Activated naive CD4-positive, alpha-beta T cell treated with anti-CD3 and anti-CD28 coated beads, Interleukin-2, amount 50 U/mL, for 16 hours (primary cell): ENCODE measurements around the gene ASIC5.

ENCODE experiments used
- DNase-seq: peaks from one replicate; pipeline ENCODE4 v3.0.0-alpha.2; 2020

The ASIC5 gene

DNA sequence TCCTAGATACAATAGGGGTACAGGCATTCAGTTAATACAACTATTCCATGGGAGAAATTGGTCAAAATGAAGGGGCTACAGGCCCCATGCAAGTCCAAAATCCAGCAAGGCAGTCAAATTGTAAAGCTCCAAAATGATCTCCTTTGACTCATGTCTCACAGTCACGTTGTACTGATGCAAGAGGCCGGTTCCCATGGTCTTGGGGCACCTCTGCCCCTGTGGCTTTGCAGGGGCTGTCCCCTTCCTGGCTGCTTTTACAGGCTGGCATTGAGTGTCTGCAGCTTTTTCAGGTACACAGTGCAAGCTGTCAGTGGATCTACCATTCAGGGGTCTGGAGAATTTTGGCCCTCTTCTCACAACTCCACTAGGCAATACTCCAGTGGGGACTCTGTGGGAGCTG lies 12.5 kb upstream of the ASIC5 start:
- DNase-seq, result no peak

DNA sequence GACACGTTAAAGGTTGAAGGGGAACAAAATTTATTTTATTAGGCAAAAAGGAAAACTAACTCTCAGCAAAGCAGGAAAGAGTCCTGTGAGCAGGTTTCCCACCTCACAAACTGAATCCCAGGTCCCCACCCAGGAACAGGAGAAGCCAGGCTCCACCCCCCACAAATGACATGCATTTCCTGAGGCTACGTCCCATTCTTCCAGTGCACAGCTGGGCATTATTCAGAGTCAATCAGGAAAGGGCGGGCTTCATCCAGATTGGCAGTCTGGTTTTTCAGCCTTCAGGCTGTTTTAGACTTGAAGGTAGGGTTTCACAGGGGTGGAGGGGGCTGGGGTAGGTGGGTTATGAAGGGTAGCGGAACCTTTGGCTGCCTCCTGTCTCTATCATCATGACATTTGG lies 11.9 kb upstream of the ASIC5 start:
- no peak for DNase-seq

DNA sequence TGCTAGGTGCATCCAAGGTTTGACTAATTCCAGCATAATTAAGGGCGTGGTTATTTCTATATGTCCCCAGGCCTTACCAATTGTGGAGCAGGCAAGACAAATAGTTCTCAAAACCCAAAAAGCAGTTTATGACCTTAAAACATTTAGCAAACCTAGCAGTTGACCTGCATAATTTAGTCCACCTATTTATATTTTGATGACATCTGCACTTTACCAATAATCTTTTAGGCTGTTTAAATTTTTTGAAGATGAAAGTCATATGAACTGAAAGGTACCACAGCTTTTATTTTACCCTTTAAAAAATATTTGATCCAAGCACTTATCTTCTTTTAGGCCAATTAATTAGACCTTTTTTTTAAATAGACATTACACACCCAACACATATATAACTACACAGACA lies 9.8 kb upstream of the ASIC5 start:
- no peak for DNase-seq

DNA sequence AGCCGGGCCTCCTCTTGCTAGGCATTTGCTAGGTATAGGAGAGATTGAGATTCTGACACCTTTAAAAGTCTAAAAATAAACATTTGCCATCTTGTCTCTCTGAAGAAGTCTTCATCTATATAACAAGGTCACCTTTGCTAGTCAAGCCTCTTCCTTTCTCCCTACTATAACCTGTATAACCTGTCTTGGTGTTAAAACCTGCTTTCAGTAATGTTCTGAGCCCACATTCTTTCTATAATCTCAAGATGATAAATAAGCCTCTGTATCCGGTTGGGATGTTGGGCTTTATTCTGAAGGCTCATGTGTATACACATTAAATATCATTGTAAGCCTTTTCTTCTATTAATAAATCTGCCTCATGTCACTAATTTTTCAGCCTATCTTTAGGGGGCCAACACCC lies 10.2 kb downstream of the ASIC5 start:
- no peak for DNase-seq

DNA sequence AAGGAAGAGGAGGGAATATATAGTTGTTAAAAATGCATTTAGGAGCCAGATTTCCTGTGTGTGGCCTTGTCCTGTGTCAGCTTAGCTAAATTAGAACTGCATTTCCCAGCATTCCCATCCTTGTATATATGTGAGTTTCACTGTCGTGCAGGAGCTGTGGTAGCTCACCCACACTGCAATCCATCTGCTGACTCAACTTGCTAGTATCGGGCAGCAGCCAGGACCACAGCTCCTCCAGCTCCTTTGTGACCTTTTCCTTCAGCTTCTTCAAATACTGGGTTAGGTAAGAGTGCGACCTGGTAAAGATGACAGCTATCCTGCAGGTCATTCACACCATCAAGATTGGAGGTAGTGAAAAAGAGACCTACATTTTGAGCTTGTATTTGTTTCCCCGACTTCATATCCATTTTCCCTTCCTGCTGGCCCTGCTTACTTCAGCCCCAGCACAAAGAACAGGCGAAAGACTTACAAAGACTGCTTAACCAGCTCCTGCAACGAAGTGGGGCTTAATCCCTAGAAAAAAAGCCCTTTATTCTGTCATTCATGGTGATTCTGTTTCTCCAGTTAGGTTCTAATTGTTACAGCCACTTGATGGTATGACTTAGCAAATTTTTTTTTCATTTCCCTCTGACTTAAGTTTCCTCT lies 11.4 kb downstream of the ASIC5 start:
- DNase-seq, result no peak

DNA sequence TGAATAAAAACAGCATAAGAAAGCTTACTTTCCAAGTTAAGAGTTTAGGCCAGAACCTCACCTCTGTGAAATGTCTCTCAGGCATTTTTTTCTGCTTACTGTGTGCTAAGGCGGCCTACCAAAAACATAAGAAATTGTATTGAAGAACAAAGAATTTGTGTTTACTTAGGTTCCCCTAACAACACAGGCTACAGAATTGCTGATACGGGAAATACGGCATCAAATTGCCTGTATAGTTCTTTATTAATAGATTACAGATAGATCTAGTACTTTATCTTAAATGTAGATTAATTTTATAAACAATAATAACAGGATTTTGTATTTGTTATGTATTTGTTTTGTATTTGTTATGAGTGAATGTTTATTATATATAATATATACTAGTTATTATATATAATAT lies 12.9 kb downstream of the ASIC5 start:
- no peak for DNase-seq

DNA sequence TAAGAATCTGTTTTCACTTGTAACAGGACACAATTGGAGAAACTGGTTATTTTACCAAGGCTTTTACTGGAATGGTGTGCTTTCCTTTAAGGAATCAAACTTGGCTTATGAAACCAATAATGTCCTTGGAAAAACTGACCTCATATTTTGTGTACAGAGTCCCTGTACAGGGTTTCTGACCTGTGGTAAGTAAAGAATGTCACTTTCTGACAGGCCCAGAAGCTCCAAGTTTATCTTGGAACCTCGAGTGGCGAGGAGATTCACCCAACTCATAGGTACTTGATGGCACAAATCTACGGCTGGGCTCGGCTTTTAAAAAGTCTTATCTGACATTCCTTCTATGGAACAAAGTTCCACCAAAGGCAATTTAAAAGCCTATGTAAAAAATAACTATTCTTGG lies 17.0 kb downstream of the ASIC5 start:
- DNase-seq, result no peak

DNA sequence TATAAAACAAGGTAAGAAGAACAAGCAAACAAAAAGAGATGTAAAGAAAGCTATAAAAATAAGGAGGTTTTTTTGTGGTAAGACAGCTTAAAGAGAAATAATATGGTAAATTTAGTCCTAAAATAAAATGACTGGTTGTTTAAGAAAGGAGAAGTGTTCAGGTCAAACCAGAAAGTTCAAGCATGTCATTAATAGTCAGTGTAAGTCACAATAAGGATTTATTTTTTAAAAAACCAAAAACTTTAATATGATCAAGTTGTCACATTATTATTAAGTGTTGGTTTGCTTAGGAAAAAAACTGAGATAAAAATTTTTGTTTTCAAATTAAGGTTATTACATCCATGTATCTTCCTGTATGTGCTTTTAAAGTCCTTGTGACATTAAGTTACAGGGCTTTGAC lies 19.1 kb downstream of the ASIC5 start:
- DNase-seq, result no peak

DNA sequence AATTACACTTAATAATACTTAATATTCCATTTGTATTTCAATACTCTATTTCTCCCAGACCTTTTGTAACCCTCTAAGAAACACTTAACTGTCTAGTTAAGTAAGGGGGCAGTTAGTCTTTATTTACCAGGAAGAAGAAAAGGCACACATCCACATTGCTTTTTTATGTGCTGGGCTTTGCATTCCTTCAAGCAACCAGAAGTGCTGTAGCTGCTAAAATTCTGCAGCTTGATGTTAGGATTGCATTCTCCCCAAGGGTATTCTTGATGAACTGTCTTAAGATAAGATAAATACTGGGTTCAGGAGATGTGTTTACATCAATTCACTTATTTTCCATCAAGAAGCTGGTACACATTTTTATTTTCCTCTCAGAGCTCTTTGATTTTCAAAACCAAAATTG lies 24.0 kb downstream of the ASIC5 start:
- DNase-seq, result no peak

DNA sequence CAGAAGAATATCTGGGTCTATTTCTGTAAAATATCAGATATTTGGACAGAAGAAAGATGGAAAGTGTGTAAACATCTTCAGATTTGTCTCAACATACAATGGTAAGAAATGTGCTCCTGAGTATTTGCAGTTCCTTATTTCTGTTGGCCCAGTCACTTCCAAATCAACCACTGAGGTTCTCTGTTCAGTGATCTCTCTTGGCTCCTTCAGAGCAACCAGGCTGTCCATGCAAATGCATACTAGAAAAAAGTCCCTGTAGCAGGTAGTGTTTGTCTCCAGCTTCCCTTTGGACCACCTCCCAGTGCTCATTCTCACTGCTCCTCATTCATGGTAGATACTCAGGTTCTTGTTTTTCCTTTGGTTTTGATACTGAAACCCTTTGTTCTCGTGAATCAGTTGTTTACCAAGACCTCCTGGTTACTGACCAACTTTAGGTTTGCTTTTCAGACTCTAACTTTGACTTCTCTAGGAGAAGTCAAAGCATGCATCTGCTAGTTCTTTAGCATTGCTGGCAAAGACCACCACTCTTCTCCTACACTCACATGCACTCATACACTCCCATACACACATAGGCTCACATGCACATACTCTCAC lies 28.8 kb downstream of the ASIC5 start:
- DNase-seq, result no peak

DNA sequence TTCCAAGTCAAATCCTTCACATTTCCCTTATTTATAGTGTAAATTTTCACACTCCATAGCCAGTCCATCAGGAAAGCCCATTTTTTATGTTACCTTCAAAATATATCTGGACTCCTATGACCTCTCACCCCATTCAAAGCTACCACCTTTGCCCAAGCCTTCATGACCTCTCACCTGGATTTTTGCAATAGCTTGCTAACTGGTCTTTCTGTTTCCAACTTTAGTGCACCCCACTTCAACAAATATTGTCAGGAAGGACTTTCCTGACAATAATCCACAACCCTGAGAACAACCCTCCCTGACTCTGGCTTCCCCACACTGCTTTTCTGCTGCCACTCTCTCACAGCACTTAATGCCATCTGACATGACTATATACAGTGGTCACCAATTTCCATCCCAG lies 33.4 kb downstream of the ASIC5 start:
- no peak for DNase-seq

DNA sequence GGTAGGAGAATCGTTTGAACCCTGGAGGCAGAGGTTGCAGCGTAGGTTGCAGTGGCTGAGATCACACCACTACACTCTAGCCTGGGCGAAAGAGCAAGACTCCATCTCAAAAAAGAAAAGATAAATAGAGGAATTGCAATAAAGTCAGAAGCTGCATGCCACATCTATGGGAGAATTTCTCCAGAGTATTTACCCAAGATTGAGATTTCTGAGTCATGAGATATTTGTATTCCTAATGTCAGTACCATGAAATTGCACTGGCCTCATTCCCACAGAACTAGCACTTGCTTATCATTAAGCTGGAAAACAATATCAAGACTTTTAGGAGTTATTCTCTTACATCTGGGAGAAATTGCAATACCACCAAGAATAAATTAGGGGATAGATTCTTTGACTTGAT lies 37.4 kb downstream of the ASIC5 start:
- DNase-seq, result no peak

DNA sequence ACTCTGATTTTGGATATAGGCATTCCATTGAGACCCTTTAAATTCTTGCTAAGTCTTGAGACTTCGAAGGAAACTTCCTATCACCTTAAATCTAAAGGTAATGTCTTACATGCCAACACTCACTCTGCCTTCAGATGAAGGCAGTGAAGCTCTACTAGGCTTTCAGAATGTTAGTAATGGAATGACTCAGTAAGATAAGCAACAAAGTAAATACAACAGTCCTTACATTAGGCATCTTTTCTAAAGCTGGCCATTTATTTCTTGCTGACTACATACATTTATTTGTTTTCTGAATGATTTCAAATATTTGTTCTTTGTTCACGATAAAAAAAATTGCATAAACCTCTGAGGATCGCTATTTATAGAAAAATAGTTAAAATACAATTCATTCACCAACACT lies 43.5 kb downstream of the ASIC5 start:
- DNase-seq, result no peak

DNA sequence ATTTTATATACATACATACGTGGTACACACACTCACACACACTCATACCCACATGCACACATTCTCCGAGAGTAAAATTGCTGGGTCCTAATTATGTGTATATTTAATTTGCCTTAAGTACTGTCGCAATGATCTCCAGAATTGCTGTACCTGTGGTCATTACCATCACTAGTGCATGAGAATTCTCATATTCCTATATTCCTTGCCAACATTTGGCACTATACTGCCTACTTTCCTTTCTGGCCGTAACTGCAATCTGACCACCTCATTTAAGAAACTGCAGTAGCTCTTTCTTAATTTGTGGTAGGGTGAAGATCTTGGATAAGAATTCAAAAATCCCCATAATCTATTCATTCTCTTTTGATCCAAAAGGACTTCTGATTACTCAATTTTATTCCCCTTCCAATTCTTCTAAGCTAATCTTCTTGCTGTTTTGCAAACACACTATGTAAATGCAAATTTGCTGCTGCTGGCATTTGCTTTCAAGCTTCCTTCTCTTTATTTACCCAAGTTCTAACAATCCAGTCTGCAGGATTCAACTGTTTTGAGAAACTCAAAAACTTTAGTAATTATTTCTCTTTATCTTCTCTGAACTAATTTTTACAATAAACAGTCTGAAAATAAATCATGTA lies 45.1 kb downstream of the ASIC5 start:
- no peak for DNase-seq

DNA sequence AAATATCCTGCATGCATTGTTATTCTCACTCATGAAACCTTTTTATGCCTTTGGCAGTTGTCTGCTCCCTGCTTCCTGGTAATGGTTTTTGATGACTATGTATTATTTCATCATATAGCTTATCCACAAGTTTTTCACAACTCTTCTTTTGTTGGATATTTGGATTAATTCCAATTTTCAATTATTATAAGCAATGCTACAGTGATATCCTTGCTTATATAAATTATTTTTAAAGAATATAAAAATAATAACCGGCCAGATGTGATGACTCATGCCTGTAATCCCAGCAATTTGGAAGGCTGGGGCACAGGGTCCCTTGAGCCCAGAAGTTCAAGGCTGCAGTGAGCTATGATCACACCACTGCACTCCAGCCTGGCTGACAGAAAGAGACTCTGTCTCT lies 47.0 kb downstream of the ASIC5 start:
- no peak for DNase-seq

DNA sequence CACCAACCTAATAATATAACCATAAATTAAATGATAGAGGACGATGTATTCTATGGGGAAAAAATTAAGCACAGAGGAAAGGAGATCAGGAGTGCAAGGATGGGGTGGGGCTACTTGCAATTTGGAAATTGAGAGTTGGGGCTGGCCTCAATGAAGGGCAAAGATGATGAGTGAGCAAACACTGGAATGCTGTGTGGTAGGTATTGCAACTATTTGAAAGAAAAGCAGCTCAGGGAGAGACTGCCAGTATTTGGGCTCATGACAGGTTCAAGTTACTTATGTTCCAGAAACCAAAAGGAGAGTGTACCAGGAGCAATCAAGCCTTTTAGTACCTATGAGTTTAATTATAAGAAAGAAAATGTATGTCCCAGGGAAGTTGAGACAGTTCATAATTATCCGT lies 47.4 kb downstream of the ASIC5 start:
- no peak for DNase-seq

DNA sequence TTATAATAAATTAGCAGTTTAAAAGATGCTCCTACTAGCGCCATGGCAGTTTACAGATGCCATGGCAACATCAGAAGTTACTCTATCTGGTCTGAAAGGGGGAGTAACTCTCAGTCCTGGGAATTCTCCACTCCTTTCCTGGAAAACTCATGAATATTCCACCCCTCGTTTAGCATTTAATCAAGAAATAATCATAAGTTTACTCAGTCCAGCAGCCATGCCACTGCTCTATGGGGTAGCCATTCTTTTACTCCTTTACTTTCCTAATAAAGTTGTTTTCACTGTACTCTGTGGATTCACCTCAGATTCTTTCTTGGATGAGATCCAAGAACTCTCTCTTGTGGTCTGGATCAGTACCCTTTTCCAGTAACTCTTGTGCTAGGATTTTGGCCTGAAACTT lies 55.0 kb downstream of the ASIC5 start:
- no peak for DNase-seq

DNA sequence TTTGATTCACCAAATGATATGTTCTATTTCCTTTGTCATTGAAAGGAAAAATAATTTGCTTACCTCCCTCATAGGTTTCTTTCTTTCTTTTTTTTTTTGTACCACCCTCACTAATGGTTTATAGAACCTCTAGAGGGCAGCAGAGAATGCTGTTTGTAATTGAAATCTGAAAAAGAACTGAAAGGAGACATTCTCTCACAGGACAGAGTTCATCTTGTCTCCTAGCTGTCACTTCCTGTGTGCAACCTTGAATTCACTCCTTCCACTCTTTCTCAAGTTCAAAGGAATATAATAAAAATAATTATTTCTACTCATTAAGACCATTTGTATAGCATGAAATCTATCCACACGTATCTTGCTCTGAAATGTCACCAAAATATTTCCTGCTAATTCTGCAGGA lies 56.2 kb downstream of the ASIC5 start:
- no peak for DNase-seq

DNA sequence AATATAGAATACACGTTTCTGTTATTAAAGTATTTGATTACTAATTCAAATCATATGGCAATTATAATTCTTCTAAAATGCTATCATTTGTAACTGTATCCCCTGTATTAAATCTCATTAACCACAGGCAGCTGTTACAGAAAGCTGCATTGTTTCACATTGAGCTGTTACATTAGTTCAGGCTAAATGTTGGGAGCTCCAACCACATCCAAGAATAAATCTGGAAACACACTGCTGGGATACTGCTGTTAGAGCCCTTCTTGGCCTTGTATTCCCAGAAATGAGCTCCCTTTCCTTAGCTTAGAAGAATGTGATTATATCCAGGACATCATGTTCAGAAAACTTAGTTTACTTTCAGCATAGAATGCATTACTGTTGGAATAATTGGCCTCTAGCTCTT lies 59.1 kb downstream of the ASIC5 start:
- no peak for DNase-seq

DNA sequence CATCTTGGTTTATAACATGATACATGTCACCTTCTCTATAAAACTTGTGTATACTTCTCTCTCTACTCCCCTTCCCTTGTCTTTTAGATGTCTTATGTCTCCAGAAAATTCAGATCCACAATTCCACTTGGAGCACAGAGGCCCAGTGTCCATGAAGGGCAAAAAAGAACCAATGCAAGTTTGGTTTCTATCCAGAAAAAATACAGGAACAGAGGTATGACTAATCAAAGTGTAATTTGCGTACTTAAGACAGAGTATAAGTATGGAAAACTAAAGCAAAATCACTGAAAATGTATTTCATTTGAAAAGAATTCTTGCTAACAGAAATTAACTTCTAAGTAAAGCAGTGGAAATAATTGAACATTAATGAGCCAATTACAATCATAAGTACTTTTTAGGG lies 61.1 kb downstream of the ASIC5 start:
- no peak for DNase-seq

DNA sequence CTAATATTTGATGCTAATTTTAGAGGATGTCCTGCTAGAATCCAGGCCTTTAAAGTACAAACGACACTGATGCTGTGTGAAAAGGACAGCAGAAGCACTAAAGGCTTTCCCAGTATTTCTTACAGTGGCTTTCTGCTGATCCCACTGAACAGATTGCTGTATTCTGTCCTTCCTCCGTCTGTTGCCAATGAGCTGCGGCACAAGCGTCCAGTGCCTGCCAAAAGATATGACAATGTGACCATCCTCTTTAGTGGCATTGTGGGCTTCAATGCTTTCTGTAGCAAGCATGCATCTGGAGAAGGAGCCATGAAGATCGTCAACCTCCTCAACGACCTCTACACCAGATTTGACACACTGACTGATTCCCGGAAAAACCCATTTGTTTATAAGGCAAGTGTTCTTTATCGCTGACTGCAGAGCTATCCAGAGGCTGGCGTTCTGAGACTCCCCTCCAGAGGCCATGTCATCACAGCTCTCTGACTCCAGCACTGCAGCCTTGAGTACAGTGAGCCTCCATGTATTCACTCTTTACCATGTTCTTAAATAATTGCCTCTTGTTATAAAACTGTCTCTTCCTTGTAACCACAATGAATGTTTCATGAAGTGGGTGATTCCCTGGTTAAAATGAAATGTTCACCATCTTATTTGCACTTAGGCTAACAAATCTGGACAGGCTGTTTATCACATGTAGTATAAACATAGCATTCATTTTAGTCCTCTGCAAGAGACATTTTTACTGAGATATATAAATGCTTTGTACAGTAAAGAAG lies 63.7 kb downstream of the ASIC5 start:
- DNase-seq, result no peak

DNA sequence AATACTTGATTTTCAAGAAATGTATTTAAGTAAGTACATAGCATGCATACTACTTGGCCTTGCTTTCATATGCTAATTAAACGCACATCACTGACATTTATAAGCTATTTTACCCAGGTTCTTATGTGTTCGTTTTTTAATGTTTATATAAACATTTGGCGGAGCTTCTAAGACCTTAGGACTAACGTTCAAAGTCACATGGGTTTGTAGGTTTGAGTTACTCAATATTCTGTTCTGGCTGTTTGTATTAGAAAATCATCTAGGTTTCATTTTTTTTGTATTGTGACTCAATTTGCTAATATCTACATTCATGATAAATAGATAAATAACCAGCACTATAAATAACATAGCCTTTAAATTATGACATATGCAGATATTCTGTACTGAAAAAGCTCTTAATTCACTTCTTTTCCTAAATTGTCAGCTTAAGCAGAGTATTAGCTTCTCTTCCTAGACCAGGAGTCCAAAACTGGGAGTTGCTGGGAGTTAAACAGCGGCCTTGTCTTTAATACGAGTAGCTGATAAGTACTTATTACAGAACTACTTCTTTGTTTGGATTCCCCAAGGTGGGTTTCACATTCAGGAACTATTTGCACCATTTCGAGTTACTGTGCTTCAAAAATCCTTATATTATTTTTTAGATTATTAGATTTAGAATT lies 65.3 kb downstream of the ASIC5 start:
- DNase-seq, result no peak

DNA sequence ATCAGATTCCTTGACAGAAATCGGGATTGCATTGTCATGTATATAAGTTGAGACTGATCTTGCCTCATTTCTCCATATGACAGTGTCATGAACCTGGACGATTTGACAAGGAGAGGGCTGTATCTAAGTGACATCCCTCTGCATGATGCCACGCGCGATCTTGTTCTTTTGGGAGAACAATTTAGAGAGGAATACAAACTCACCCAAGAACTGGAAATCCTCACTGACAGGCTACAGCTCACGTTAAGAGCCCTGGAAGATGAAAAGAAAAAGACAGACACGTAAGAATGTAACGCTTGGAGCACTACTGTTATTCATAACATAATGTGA lies 66.3 kb downstream of the ASIC5 start:
- no peak for DNase-seq
